Liver (tissue), 3 donors: ENCODE measurements around the gene RADIL.

Experiments used
- CTCF ChIP-seq: fragments of 150-350 bp; IDR thresholded peaks from 2 replicates; pipeline ENCODE4 v1.5.1; 2017; ENCODE audit warnings: improper control_type of control experiment, low read depth, low read length; ENCODE audit not compliant: missing input control
- EGR1 ChIP-seq, 2 donors: IDR thresholded peaks; 2 replicates each; pipeline ENCODE4 v1.6.1; 2016 to 2018; ENCODE audit warnings: antibody characterized with exemption in 2 of 2, low read depth in 2 of 2
- JUND ChIP-seq, 2 donors: IDR thresholded peaks; 2 replicates each; pipeline ENCODE4 v1.6.1; 2016; ENCODE audit warnings: antibody characterized with exemption in 2 of 2
- REST ChIP-seq: IDR thresholded peaks from 2 replicates; pipeline ENCODE4 v1.6.1; 2016; ENCODE audit warnings: antibody characterized with exemption, mild to moderate bottlenecking
- RXRA ChIP-seq, 2 donors: IDR thresholded peaks; 2 replicates each; pipeline ENCODE4 v1.6.1; 2017 to 2018; ENCODE audit warnings: antibody characterized with exemption in 2 of 2, mild to moderate bottlenecking in 1 of 2
- SP1 ChIP-seq: IDR thresholded peaks from 2 replicates; pipeline ENCODE4 v1.6.1; 2018; ENCODE audit warnings: antibody characterized with exemption, mild to moderate bottlenecking
- TAF1 ChIP-seq: conservative IDR thresholded peaks from 2 replicates; pipeline ENCODE4 v1.6.1; 2016; ENCODE audit warnings: antibody characterized with exemption, mild to moderate bottlenecking
- TF ChIP-seq, protein P1 (sequence below): IDR thresholded peaks from 2 replicates; pipeline ENCODE4 v1.6.1; 2016; ENCODE audit warnings: antibody characterized with exemption
- TF ChIP-seq, protein P2 (sequence below): IDR thresholded peaks from 2 replicates; pipeline ENCODE4 v1.6.1; 2016; ENCODE audit warnings: antibody characterized with exemption
- donor health status: healthy.
- donor health status: healthy.

DNA sequence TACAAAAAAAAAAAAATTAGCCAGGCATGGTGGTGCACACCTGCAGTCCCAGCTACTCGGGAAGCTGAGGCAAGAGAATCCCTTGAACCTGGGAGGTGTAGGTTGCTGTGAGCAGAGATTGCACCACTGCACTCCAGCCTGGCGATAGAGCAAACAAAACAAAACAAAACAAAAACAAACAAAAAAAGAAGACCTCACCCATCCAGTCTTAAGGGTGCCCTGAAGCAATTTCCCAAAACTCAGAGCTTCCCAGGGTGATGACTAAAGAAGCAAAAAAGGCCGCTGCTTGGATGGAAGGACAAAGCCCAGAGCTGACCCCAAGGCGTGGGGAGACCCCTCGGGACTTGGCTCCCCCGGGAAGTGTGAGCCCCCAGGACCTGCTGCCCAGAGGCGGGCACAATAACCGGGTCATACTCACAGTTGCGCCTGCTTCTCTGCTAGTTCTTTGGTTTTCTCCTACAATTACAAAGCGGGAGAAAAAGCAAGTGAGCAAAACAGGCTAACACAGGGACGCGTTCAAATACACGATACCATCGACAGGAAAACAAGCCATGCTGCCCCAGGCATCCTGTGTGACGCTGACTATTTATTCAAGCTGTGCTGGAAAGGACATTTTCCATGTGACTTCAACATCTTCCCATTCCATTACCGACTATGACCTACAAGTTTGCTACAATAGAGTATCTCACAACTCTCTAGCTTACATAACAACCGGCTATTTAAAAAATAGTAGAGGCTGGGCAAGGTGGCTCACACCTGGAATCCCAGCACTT lies 51.6 kb downstream of the RADIL start:
- no peak for TF ChIP-seq CTCF
- TF ChIP-seq, protein P1, sequence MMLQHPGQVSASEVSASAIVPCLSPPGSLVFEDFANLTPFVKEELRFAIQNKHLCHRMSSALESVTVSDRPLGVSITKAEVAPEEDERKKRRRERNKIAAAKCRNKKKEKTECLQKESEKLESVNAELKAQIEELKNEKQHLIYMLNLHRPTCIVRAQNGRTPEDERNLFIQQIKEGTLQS: no peak
- TF ChIP-seq RXRA (IDR thresholded peaks at IDR 0.05): no peak
- TF ChIP-seq TAF1: no peak
- no peak for TF ChIP-seq SP1
- TF ChIP-seq REST: no peak
- TF ChIP-seq, protein P2, sequence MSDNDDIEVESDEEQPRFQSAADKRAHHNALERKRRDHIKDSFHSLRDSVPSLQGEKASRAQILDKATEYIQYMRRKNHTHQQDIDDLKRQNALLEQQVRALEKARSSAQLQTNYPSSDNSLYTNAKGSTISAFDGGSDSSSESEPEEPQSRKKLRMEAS: no peak
- no peak for TF ChIP-seq JUND (IDR thresholded peaks at IDR 0.05)
- TF ChIP-seq EGR1 (IDR thresholded peaks at IDR 0.05; ENCODE audit: low read depth in 2 of 2): no peak
